K562 (cell line): Measurements from ENCODE around the gene MAD1L1. TPM values are rescaled to one million over a fixed set of nuclear protein-coding genes. Genes with fewer than 3 reads are reported as not detected.
A peak's percentile ranks its signal among the peaks of the same experiment; 100 is the strongest.

ENCODE experiments used
- ATAC-seq: fragments of 200-7000 bp; cut with Tn5 transposase; 3 replicates; pipeline ENCODE4 v1.9.1; 2020; ENCODE audit warnings: moderate library complexity
- BruUV-seq: library from RNA; stranded (reverse); fragments of 400-500 nt; replicated peaks from 2 replicates; lab custom pipeline; 2021; lab: Mats Ljungman, UMichigan
- CTCF ChIA-PET: fragments of 300-600 bp; formaldehyde crosslinking; extraction: SDS; loops from one replicate; lab custom pipeline; 2021; ENCODE audit warnings: low intra/inter-chr PET ratio; lab: Yijun Ruan, JAX
- POLR2A ChIA-PET: fragments of 300-600, 350-650 bp; sonication (Branson Sonifier 250); formaldehyde crosslinking; extraction: SDS; loops from one replicate; lab custom pipeline; 2021; ENCODE audit warnings: antibody characterized with exemption, inconsistent platforms; lab: Yijun Ruan, JAX
- DNase-seq, 4 experiments: peaks; one replicate each; pipeline versions ENCODE4 v3.0.0 to v3.0.0-alpha.2; 2011 to 2018; ENCODE audit warnings: low spot score in 3 of 4, mixed read lengths in 3 of 4; ENCODE audit errors: extremely low read depth in 1 of 4
- FAIRE-seq: peaks from 2 replicates; lab custom pipeline; 2011; peaks lifted over from hg19 to GRCh38; lab: Jason Lieb, UNC
- H2AFZ ChIP-seq: 2 replicates; pipeline ENCODE4 v1.6.0; 2011; ENCODE audit warnings: low read depth, low read length, control low read depth, inconsistent platforms
- H3K27ac ChIP-seq: fragments of 200-600 bp; 3 replicates; pipeline ENCODE4 v1.8.0; 2011; ENCODE audit warnings: low read depth, mild to moderate bottlenecking, control low read depth, inconsistent platforms, low read length, moderate library complexity, mixed read lengths; ENCODE audit errors: extremely low read depth
- H3K27me3 ChIP-seq, 2 experiments: fragments of 300-600 bp in 1 of 2; 2 replicates in 1 of 2; 3 replicates in 1 of 2; pipeline versions ENCODE4 v1.6.0 to v1.8.0; 2011; ENCODE audit warnings: inconsistent platforms in 2 of 2, low read length in 2 of 2, mild to moderate bottlenecking in 1 of 2, mixed read lengths in 1 of 2, moderate library complexity in 1 of 2; ENCODE audit not compliant: control insufficient read depth in 2 of 2, insufficient read depth in 2 of 2
- H3K36me3 ChIP-seq: fragments of 300-600 bp; 3 replicates; pipeline ENCODE4 v1.8.0; 2011; ENCODE audit warnings: mild to moderate bottlenecking, low read length, inconsistent platforms; ENCODE audit not compliant: control insufficient read depth, insufficient read depth
- H3K4me1 ChIP-seq, 2 experiments: fragments of 200-600 bp in 1 of 2; replicated peaks in 1 of 2; 2 replicates in 1 of 2; 3 replicates in 1 of 2; pipeline versions ENCODE4 v1.5.1 to v1.8.0; 2011; ENCODE audit warnings: inconsistent platforms in 2 of 2, low read length in 2 of 2, mild to moderate bottlenecking in 1 of 2, mixed read lengths in 1 of 2, moderate library complexity in 1 of 2; ENCODE audit not compliant: control insufficient read depth in 2 of 2, insufficient read depth in 2 of 2
- H3K4me2 ChIP-seq: 2 replicates; pipeline ENCODE4 v1.6.1; 2011; ENCODE audit warnings: low read length, control low read depth, inconsistent platforms, mixed read lengths; ENCODE audit not compliant: insufficient read depth
- H3K4me3 ChIP-seq: fragments of 200-600 bp; sonication (generic), shearing (Covaris generic); 2 replicates; pipeline ENCODE4 v1.5.1; 2016; ENCODE audit warnings: control low read depth, inconsistent platforms
- H3K79me2 ChIP-seq: fragments of 200-600 bp; 3 replicates; pipeline ENCODE4 v1.8.0; 2011; ENCODE audit warnings: low read length, inconsistent platforms; ENCODE audit not compliant: control insufficient read depth, insufficient read depth
- H3K9ac ChIP-seq, 2 experiments: 2 replicates each; pipeline versions ENCODE4 v1.6.0 to v1.6.1; 2011; ENCODE audit warnings: low read depth in 2 of 2, low read length in 2 of 2, control low read depth in 1 of 2, inconsistent platforms in 1 of 2, mild to moderate bottlenecking in 1 of 2, mixed read lengths in 1 of 2; ENCODE audit not compliant: insufficient read depth in 1 of 2
- H3K9me1 ChIP-seq: one replicate; pipeline ENCODE4 v1.6.0; 2011; ENCODE audit warnings: inconsistent platforms, mild to moderate bottlenecking, low read length, moderate library complexity; ENCODE audit not compliant: control insufficient read depth, insufficient read depth
- H3K9me3 ChIP-seq: replicated peaks from 2 replicates; pipeline ENCODE4 v1.5.1; 2011; ENCODE audit warnings: low read depth, low read length, inconsistent platforms; ENCODE audit not compliant: control insufficient read depth, insufficient read depth
- H4K20me1 ChIP-seq: replicated peaks from 2 replicates; pipeline ENCODE4 v1.6.1; 2011; ENCODE audit warnings: low read length, inconsistent platforms, mixed read lengths; ENCODE audit not compliant: control insufficient read depth, insufficient read depth
- CSDE1 ChIP-seq, 2 experiments: fragments of 450-650 bp; IDR thresholded peaks; 2 replicates each; pipeline ENCODE4 v1.6.1; 2016; ENCODE audit warnings: mild to moderate bottlenecking in 1 of 2
- MCM7 ChIP-seq, 2 experiments: fragments of 450-650 bp; IDR thresholded peaks; 2 replicates each; pipeline ENCODE4 v1.6.1; 2016 to 2018
- NFE2 ChIP-seq: IDR thresholded peaks from 2 replicates; pipeline ENCODE4 v1.6.1; 2014; ENCODE audit warnings: antibody characterized with exemption, low read depth
- NFRKB ChIP-seq: fragments of 450-650 bp; IDR thresholded peaks from 2 replicates; pipeline ENCODE4 v1.6.1; 2016; ENCODE audit warnings: low read depth
- POLR2B ChIP-seq: fragments of 450-650 bp; IDR thresholded peaks from 2 replicates; pipeline ENCODE4 v1.6.1; 2018; ENCODE audit warnings: low read depth; ENCODE audit not compliant: partially characterized antibody
- RFX1 ChIP-seq: fragments of 450-650 bp; IDR thresholded peaks from 2 replicates; pipeline ENCODE4 v1.6.1; 2016; ENCODE audit warnings: mild to moderate bottlenecking, moderate library complexity
- SMARCC2 ChIP-seq: fragments of 450-650 bp; IDR thresholded peaks from 2 replicates; pipeline ENCODE4 v1.6.1; 2017; ENCODE audit warnings: antibody characterized with exemption, moderate library complexity, mild to moderate bottlenecking, low read depth
- SMARCE1 ChIP-seq: fragments of 450-650 bp; IDR thresholded peaks from 2 replicates; pipeline ENCODE4 v1.7.1; 2016; ENCODE audit warnings: mild to moderate bottlenecking
- SMC3 ChIP-seq: conservative IDR thresholded peaks from 2 replicates; pipeline ENCODE4 v1.6.1; 2011; ENCODE audit warnings: low read depth, low read length, improper control_type of control experiment; ENCODE audit not compliant: insufficient read depth
- U2AF1 ChIP-seq: fragments of 200-400 bp; formaldehyde crosslinking; optimal IDR thresholded peaks from 2 replicates; pipeline ENCODE3; 2017; ENCODE audit warnings: mild to moderate bottlenecking, low read depth, low read length, moderate library complexity
- ZBTB7A ChIP-seq: IDR thresholded peaks from 2 replicates; pipeline ENCODE4 v1.6.1; 2011; ENCODE audit warnings: low read depth, mild to moderate bottlenecking, low read length, moderate library complexity, borderline replicate concordance; ENCODE audit not compliant: control insufficient read depth
- ZNF507 ChIP-seq: conservative IDR thresholded peaks from 2 replicates; pipeline ENCODE4 v1.6.1; 2017; ENCODE audit warnings: missing genetic modification characterization, missing compliant biosample characterization
- WGBS: fragments of 100-300 bp; shearing (Covaris generic); methylation state at CpG from one replicate; pipeline ENCODE4 v1.1.6; 2016; ENCODE audit warnings: low coverage, mixed read lengths; ENCODE audit not compliant: insufficient coverage; ENCODE audit errors: missing lambda C conversion rate; 5-methylcytosine and 5-hydroxymethylcytosine counted together
- in situ Hi-C: fragments of 300-500 bp; cut with MboI; formaldehyde crosslinking; loops from 4 replicates; pipeline ENCODE4 v1.15.0; 2018; ENCODE audit warnings: inconsistent platforms, mixed read lengths
- intact Hi-C: fragments of 100-400 bp; cut with micrococcal nuclease; formaldehyde crosslinking; loops from 2 replicates; pipeline ENCODE4 v1.14.2; 2022
- polyA plus RNA-seq, 8 experiments: library from polyadenylated mRNA; depleted of rRNA in 4 of 8; stranded (reverse) in 5 of 8; unstranded in 3 of 8; fragments of >200 nt; fragmentation: Nextera tagmentation in 2 of 8; fragmentation: Illumina TruSeq in 1 of 8; extraction: Ambion mirVana in 2 of 8; extraction: Trizol in 1 of 8; gene quantifications; 2 replicates each; pipeline versions ENCODE4 v1.2.1 to v1.2.3, GENCODE V29; 2011 to 2014; ENCODE audit warnings: inconsistent platforms in 1 of 8, missing spikeins in 1 of 8
- total RNA-seq, 7 experiments: library from RNA; depleted of rRNA in 6 of 7; stranded (reverse); fragments of >200 nt in 6 of 7; fragmentation: Illumina TruSeq in 2 of 7; extraction: Trizol in 2 of 7; gene quantifications; 2 replicates each; pipeline versions ENCODE4 v1.2.1 to v1.2.3, GENCODE V29; 2011 to 2021; ENCODE audit warnings: low replicate concordance in 1 of 7
- TF ChIP-seq, protein P1 (sequence below): sonication (generic); formaldehyde crosslinking; IDR thresholded peaks from 2 replicates; pipeline ENCODE4 v1.8.1; 2023; ENCODE audit warnings: mild to moderate bottlenecking, missing genetic modification reagents
- TF ChIP-seq, protein P2 (sequence below), 2 experiments: fragments of 450-650 bp in 1 of 2; sonication (generic) in 1 of 2; formaldehyde crosslinking in 1 of 2; IDR thresholded peaks in 1 of 2; conservative IDR thresholded peaks in 1 of 2; 2 replicates each; pipeline versions ENCODE4 v1.6.1 to v1.8.1; 2016 to 2023; ENCODE audit warnings: mild to moderate bottlenecking in 2 of 2, moderate library complexity in 2 of 2, inconsistent platforms in 1 of 2, missing genetic modification reagents in 1 of 2

Gene MAD1L1
- total and polyA plus RNA-seq, 9 of the 15 experiments (the other 6 are each of a cell fraction or from before 2014, with no cell fraction given) = 1.7 to 89.7 (median 18.0) TPM

- TF ChIP-seq ZNF507 (tag) = no peak
- TF ChIP-seq SMARCC2 = no peak
- TF ChIP-seq U2AF1 = no peak
- TF ChIP-seq NFRKB = no peak
- TF ChIP-seq CSDE1 (IDR thresholded peaks at IDR 0.05) = no peak
- no peak for TF ChIP-seq POLR2B
- no peak for TF ChIP-seq SMC3
- no peak for TF ChIP-seq SMARCE1
- no peak for TF ChIP-seq RFX1
- TF ChIP-seq, protein P1, sequence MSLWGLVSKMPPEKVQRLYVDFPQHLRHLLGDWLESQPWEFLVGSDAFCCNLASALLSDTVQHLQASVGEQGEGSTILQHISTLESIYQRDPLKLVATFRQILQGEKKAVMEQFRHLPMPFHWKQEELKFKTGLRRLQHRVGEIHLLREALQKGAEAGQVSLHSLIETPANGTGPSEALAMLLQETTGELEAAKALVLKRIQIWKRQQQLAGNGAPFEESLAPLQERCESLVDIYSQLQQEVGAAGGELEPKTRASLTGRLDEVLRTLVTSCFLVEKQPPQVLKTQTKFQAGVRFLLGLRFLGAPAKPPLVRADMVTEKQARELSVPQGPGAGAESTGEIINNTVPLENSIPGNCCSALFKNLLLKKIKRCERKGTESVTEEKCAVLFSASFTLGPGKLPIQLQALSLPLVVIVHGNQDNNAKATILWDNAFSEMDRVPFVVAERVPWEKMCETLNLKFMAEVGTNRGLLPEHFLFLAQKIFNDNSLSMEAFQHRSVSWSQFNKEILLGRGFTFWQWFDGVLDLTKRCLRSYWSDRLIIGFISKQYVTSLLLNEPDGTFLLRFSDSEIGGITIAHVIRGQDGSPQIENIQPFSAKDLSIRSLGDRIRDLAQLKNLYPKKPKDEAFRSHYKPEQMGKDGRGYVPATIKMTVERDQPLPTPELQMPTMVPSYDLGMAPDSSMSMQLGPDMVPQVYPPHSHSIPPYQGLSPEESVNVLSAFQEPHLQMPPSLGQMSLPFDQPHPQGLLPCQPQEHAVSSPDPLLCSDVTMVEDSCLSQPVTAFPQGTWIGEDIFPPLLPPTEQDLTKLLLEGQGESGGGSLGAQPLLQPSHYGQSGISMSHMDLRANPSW (CRISPR knock-in tag) = no peak
- no peak for TF ChIP-seq MCM7 (IDR thresholded peaks at IDR 0.05)
- TF ChIP-seq, protein P2, sequence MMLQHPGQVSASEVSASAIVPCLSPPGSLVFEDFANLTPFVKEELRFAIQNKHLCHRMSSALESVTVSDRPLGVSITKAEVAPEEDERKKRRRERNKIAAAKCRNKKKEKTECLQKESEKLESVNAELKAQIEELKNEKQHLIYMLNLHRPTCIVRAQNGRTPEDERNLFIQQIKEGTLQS (IDR thresholded peaks at IDR 0.05) = no peak
- TF ChIP-seq, protein P2 (CRISPR knock-in tag; conservative IDR thresholded peaks at IDR 0.05) = no peak
- no peak for TF ChIP-seq NFE2
- TF ChIP-seq ZBTB7A = no peak
- 100% methylated on average over 4 of the region's 4 CpGs for WGBS
- no TSS peak for BruUV-seq
Measured at GRCh38 chr7:2224934-2225333, 7.8 kb downstream of the MAD1L1 start.

More at GRCh38 chr7:2224934-2225333, 7.8 kb downstream of the MAD1L1 start:
- ATAC-seq = no peak
- ChIA-PET CTCF (no interaction called here), POLR2A (interaction anchor here (0.8 kb wide), 1 partner anchor 12 kb away, joined by 3 read pairs; no protein-coding TSS in a partner anchor)
- Histone ChIP-seq H2AFZ (no peak overlapping the region), H3K9ac (peak overlapping the region in 1 of 2 experiments; percentile 52; a peak in 2 of 4 replicates), H3K27ac (no peak overlapping the region), H3K36me3 (peaks cover 88% of the 10 kb centered on the region; the same call in 2 of the 3 replicates), H3K4me1 (peaks cover 0 to 6% of the 10 kb centered on the region in 2 experiments; a peak in 2 of 5 replicates), H3K9me1 (no peaks in the 10 kb centered on the region), H3K4me3 (no peak overlapping the region), H3K79me2 (peaks cover 11% of the 10 kb centered on the region), H3K4me2 (no peak overlapping the region), H4K20me1 (peaks cover 2% of the 10 kb centered on the region; the same call in 1 of the 2 replicates), H3K9me3 (no peaks in the 10 kb centered on the region), H3K27me3 (no peaks in the 10 kb centered on the region)
- FAIRE-seq = no peak
- intact Hi-C loops = no loop called here
- in situ Hi-C loops = no loop called here
- DNase-seq = no peak
